Gastroesophageal sphincter (tissue), 4 donors: ENCODE results near the gene TARBP1. TPM values are rescaled to one million over a fixed set of nuclear protein-coding genes. Genes with fewer than 3 reads are reported as not detected.
"Not testable (repeated sequence)": the region's sequence is repeated elsewhere in the genome, so short reads cannot be mapped to it uniquely, and the experiment has no call there.

Source experiments
- ATAC-seq: fragments of 150-250 bp; one replicate; pipeline ENCODE4 v1.9.1; 2016; ENCODE audit warnings: mild to moderate bottlenecking, moderate library complexity
- H3K27ac ChIP-seq, 4 donors: fragments of 200-600 bp; sonication (generic) in 3 of 4; 1 replicate in 3 of 4; 2 replicates in 1 of 4; pipeline ENCODE4 v1.5.1; 2016 to 2019
- H3K27me3 ChIP-seq: fragments of 200-600 bp; sonication (generic); one replicate; pipeline ENCODE4 v1.5.1; 2019
- H3K36me3 ChIP-seq, 2 donors: fragments of 200-600 bp; sonication (generic); one replicate each; pipeline ENCODE4 v1.5.1; 2019; ENCODE audit warnings: control low read depth in 1 of 2
- H3K4me1 ChIP-seq, 3 donors: fragments of 200-600 bp; sonication (generic); 1 replicate in 2 of 3; 2 replicates in 1 of 3; pipeline ENCODE4 v1.5.1; 2016 to 2019; ENCODE audit warnings: control low read depth in 2 of 3
- H3K4me3 ChIP-seq, 2 donors: fragments of 200-600 bp; sonication (generic); one replicate each; pipeline ENCODE4 v1.5.1; 2019; ENCODE audit warnings: mild to moderate bottlenecking in 1 of 2, moderate library complexity in 1 of 2
- H3K9me3 ChIP-seq, 3 donors: fragments of 200-600 bp; sonication (generic); one replicate each; pipeline ENCODE4 v1.5.1; 2017 to 2019; ENCODE audit warnings: control low read depth in 2 of 3
- EP300 ChIP-seq: sonication (generic); formaldehyde crosslinking; IDR thresholded peaks from one replicate; pipeline ENCODE4 v1.6.1; 2017; ENCODE audit warnings: antibody characterized with exemption, mild to moderate bottlenecking
- POLR2A ChIP-seq, 2 donors: fragments of 450-650 bp; IDR thresholded peaks; one replicate each; pipeline ENCODE4 v1.6.1; 2017; ENCODE audit warnings: antibody characterized with exemption in 2 of 2, mild to moderate bottlenecking in 2 of 2, moderate library complexity in 1 of 2
- POLR2AphosphoS5 ChIP-seq: sonication (generic); formaldehyde crosslinking; IDR thresholded peaks from one replicate; pipeline ENCODE4 v1.6.1; 2017; ENCODE audit warnings: antibody characterized with exemption
- WGBS, 2 donors: methylation state at CpG; one replicate each; pipeline ENCODE4 v1.1.5; 2018; ENCODE audit warnings: low coverage in 1 of 2; 5-methylcytosine and 5-hydroxymethylcytosine counted together
- total RNA-seq, 4 donors: library from RNA; depleted of rRNA; stranded (reverse); fragments of >200 nt; gene quantifications; one replicate each; pipeline ENCODE4 v1.1.0, GENCODE V29; 2016
- TF ChIP-seq, protein P1 (sequence below), 4 experiments: fragments of 200-600 bp in 2 of 4; fragments of 450-650 bp in 2 of 4; sonication (generic) in 1 of 4; IDR thresholded peaks; one replicate each; pipeline ENCODE4 v1.5.1; 2017 to 2019; ENCODE audit warnings: antibody characterized with exemption in 4 of 4, mild to moderate bottlenecking in 2 of 4, moderate library complexity in 2 of 4

TARBP1 gene
- total RNA-seq, 4 donors from 2014 or later = 6.7 to 9.6 (median 8.7) TPM

DNA sequence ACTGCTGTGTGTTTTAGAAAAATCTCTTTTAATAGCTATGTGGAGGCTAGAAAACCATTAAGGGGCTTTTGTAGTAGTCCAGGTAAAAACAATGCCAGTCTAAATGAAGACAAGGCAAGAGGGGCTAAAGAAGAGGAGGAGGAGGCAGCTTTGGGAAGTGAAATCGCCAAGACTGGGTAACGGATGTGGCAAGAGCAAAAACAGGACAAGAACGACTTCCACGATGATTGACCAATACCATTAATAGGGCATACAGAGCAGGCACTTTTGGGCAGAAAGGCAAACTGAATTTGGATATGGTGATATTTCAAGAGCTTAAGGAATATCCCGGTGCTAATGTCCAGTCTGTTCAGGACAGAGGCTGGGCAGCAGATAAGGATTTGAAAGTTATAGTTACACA, 83.7 kb downstream of the TARBP1 start:
- 89 to 96% methylated on average over 5 of the region's 5 CpGs for WGBS, 2 donors
- H3K36me3 ChIP-seq = peaks cover 0 to 49% of the 10 kb centered on the region in 2 donors

DNA sequence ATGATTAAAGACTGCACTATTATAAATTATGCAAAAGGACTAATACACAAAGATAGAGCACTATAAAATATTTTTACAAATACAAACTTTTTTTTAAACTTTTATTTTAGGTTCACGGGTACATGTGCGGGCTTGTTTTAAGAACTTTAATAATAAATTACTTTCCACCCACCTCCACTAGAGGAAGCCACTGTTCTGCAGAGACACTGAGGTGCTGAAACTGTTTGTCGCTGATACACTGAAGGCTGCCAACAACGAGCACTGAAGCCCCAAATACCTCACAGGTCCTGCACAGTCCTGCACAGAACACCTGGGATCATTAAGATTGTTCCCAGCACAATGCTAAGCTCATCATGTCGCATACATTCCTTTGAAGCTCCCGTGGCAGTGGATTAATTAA, 85.8 kb downstream of the TARBP1 start:
- Histone ChIP-seq H3K36me3 (peaks cover 0 to 51% of the 10 kb centered on the region in 2 donors), H3K4me3 (no peak overlapping the region), H3K4me1 (no peaks in the 10 kb centered on the region), H3K27me3 (no peaks in the 10 kb centered on the region), H3K27ac (no peak overlapping the region), H3K9me3 (no peaks in the 10 kb centered on the region)
- ATAC-seq = no peak
- TF ChIP-seq POLR2AphosphoS5 (no peak), POLR2A (IDR thresholded peaks at IDR 0.05) (no peak), EP300 (no peak)
- TF ChIP-seq, protein P1, sequence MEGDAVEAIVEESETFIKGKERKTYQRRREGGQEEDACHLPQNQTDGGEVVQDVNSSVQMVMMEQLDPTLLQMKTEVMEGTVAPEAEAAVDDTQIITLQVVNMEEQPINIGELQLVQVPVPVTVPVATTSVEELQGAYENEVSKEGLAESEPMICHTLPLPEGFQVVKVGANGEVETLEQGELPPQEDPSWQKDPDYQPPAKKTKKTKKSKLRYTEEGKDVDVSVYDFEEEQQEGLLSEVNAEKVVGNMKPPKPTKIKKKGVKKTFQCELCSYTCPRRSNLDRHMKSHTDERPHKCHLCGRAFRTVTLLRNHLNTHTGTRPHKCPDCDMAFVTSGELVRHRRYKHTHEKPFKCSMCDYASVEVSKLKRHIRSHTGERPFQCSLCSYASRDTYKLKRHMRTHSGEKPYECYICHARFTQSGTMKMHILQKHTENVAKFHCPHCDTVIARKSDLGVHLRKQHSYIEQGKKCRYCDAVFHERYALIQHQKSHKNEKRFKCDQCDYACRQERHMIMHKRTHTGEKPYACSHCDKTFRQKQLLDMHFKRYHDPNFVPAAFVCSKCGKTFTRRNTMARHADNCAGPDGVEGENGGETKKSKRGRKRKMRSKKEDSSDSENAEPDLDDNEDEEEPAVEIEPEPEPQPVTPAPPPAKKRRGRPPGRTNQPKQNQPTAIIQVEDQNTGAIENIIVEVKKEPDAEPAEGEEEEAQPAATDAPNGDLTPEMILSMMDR (IDR thresholded peaks at IDR 0.05) = no peak
- 74 to 85% methylated on average over 5 to 6 of the region's 6 CpGs for WGBS, 2 donors

More for the DNA sequence above, 83.7 kb downstream of the TARBP1 start:
- Histone ChIP-seq H3K27me3 (no peaks in the 10 kb centered on the region), H3K27ac (no peak overlapping the region), H3K4me1 (peaks cover 0 to 3% (median 0%) of the 10 kb centered on the region in 3 donors), H3K4me3 (no peak overlapping the region), H3K9me3 (no peaks in the 10 kb centered on the region)
- ATAC-seq = no peak
- TF ChIP-seq, protein P1 (IDR thresholded peaks at IDR 0.05) = no peak
- TF ChIP-seq POLR2AphosphoS5 = no peak
- no peak for TF ChIP-seq EP300
- no peak for TF ChIP-seq POLR2A (IDR thresholded peaks at IDR 0.05)

DNA sequence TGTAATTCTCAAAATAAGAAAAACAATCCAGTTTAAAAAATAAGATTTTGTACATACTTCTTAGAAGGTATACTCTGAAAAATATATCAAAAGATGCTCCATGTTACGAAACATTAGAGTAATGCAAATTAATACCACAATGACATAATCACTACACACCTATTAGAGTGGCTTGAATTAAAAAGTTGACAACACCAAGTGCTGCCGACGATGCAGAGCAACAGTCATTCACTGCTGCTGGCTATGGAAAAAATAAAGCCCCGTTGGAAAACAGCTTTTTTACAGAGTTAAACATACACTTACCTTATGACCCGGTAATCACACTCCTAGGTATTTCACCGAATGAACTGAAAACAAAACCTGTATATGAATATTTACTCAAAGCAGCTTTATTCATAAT, 90.9 kb downstream of the TARBP1 start:
- H3K36me3 ChIP-seq = peaks cover 0 to 61% of the 10 kb centered on the region in 2 donors
- H3K4me3 ChIP-seq = no peak overlapping the region
- no peak for TF ChIP-seq EP300
- no peak for TF ChIP-seq POLR2AphosphoS5
- no peak for TF ChIP-seq POLR2A (IDR thresholded peaks at IDR 0.05)
- TF ChIP-seq, protein P1 (IDR thresholded peaks at IDR 0.05) = no peak
- H3K27ac ChIP-seq = no peak overlapping the region
- no peaks in the 10 kb centered on the region for H3K9me3 ChIP-seq
- H3K4me1 ChIP-seq = no peaks in the 10 kb centered on the region
- WGBS, 2 donors = 74 to 90% methylated on average over 6 of the region's 6 CpGs
- no peak for ATAC-seq
- H3K27me3 ChIP-seq = no peaks in the 10 kb centered on the region

DNA sequence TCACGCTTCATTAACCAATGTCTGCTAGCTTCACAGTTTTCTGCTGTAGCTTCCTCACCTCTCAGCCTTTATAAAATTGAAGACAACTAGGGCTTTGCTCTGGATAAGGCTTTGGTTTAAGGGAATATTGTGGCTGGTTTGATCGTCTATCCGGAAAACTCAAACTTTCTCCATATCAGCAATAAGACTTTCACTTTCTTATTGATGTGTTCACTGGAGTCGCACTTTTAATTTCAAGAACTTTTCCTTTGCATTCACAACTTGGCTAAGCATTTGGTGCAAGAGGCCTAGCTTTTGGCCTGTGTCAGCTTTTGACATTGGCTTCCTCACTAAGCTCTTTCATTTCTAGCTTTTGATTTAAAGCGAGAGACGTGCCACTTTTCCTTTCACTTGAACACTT, 92.9 kb downstream of the TARBP1 start:
- TF ChIP-seq, protein P1 (IDR thresholded peaks at IDR 0.05) = no peak
- TF ChIP-seq EP300 = no peak
- TF ChIP-seq POLR2A (IDR thresholded peaks at IDR 0.05) = no peak
- no peak for TF ChIP-seq POLR2AphosphoS5
- WGBS, 2 donors = 88 to 98% methylated on average over 3 to 6 of the region's 6 CpGs
- ATAC-seq = no peak
- Histone ChIP-seq H3K4me1 (no peaks in the 10 kb centered on the region), H3K4me3 (no peak overlapping the region), H3K27me3 (no peaks in the 10 kb centered on the region), H3K9me3 (no peaks in the 10 kb centered on the region), H3K27ac (no peak overlapping the region), H3K36me3 (peaks cover 0 to 42% of the 10 kb centered on the region in 2 donors)

DNA sequence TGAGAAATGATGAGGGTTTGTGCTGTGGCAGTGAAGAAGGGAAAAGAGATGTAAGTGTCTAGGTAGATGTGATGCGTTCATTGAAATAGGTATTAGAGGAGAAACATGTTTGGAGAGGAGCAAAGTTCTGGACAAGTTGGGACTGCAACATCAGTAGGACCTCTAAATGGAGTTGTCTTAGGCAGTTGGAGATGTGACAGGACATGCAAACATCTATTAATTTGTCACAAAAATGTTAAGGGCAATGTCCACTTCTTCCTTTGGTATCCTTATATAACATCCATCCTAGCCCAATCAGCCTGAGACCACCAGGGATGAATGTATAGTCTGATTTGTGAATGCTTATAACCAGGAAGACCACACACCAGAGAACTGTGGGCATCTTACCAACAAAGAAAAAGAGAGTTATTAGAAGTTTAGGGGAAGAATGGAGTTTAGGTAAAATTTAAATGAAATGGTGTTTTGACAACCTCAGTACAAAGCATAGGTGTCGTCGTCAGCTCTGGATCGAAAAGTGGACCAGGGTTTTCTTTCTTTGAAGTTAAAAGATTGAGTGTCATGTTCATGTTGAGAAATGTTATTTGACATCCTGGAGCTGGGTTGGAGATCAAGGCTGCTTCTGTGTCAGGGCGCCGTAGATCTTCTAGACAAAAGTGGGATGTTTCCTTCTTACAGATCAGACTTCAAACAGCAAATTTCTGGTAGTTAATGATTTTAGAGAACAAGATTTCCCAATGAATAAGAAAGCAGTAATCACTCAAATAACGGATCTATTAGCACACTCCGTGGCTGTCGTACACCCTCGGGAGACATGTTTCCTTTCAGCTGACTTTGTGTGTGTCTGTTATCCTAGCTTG, 97.1 kb downstream of the TARBP1 start:
- ATAC-seq = no peak

DNA sequence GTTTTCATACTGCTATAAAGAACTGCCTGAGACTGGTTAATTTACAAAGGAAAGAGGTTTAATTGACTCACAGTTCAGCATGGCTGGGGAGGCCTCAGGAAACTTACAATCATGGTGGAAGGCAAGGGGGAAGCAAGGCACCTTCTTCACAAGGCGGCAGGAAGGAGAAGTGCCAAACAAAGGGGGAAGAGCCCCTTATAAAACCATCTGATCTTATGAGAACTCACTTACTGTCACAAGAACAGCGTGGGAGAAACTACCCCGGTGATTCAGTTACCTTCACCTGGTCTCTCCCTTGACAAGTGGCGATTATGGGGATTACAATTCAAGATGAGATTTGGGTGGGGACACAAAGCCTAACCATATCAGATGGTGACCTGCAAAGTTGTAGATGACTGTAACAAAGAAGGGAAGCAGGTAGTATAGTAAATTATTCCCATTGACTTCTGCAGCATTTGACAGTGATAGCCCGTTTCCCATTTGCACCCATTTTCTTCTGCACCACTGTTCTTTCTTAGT, 99.3 kb downstream of the TARBP1 start:
- Histone ChIP-seq H3K36me3 (peaks cover 0 to 73% of the 10 kb centered on the region in 2 donors), H3K4me1 (peaks cover 0 to 20% (median 5%) of the 10 kb centered on the region in 3 donors)
- H3K4me3 ChIP-seq, ATAC-seq, H3K9me3 ChIP-seq, H3K27ac ChIP-seq, H3K27me3 ChIP-seq: not testable (repeated sequence)
- WGBS, 2 donors = 92 to 97% methylated on average over 4 to 5 of the region's 5 CpGs

More for the DNA sequence above, 97.1 kb downstream of the TARBP1 start:
- H3K9me3 ChIP-seq = no peaks in the 10 kb centered on the region
- H3K4me1 ChIP-seq = no peaks in the 10 kb centered on the region
- no peaks in the 10 kb centered on the region for H3K27me3 ChIP-seq
- H3K27ac ChIP-seq = no peak overlapping the region
- TF ChIP-seq, protein P1 (IDR thresholded peaks at IDR 0.05) = no peak
- TF ChIP-seq POLR2A (IDR thresholded peaks at IDR 0.05) (no peak), EP300 (no peak)
- 80 to 89% methylated on average over 9 to 10 of the region's 10 CpGs for WGBS, 2 donors
- peaks cover 0 to 74% of the 10 kb centered on the region in 2 donors for H3K36me3 ChIP-seq
- H3K4me3 ChIP-seq = no peak overlapping the region
